Measurements from ENCODE around the gene TTC27. TPM values are rescaled to one million over a fixed set of nuclear protein-coding genes. Genes with fewer than 3 reads are reported as not detected.
"Not testable (repeated sequence)": the region's sequence is repeated elsewhere in the genome, so short reads cannot be mapped to it uniquely, and the experiment has no call there.

The TTC27 gene
- total and polyA plus RNA-seq, 4 donors: 11.8 to 20.3 (median 15.7) TPM

DNA sequence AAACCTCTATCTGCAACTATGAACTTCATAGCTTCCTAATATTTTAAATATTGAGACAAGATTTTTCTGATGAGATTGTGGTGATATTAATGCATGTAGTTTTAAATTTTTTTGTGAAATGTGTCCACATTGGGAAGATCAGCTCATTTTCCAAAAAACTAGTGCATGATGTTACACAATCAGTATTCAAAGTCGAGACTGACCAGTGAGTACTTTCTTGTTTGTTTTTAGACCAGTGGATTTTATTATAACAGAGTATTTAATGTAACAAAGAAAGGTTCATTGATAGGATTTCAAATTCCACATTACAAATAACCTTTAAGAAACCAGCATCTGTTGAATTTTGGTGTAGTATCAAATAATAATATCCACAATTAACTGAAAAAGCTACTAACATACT, 99.3 kb downstream of the TTC27 start:
- Histone ChIP-seq H3K9me3 (ENCODE audit: control insufficient read depth, insufficient read depth, low read length) (no peaks in the 10 kb centered on the region), H3K27ac (ENCODE audit: low read depth, low read length) (no peak overlapping the region), H3K36me3 (ENCODE audit: control insufficient read depth, insufficient read depth, low read length) (no peaks in the 10 kb centered on the region), H3K4me3 (ENCODE audit: low read depth, low read length) (no peak overlapping the region), H3K27me3 (ENCODE audit: control insufficient read depth, insufficient read depth, low read length) (no peaks in the 10 kb centered on the region), H3K4me1 (ENCODE audit: control insufficient read depth, insufficient read depth, low read length) (no peaks in the 10 kb centered on the region)
- DNase-seq (ENCODE audit: low read depth in 4 of 6, low spot score in 6 of 6): no peak
- no CpG with 5 or more reads among the region's 1 CpG for WGBS (ENCODE audit: insufficient coverage)

DNA sequence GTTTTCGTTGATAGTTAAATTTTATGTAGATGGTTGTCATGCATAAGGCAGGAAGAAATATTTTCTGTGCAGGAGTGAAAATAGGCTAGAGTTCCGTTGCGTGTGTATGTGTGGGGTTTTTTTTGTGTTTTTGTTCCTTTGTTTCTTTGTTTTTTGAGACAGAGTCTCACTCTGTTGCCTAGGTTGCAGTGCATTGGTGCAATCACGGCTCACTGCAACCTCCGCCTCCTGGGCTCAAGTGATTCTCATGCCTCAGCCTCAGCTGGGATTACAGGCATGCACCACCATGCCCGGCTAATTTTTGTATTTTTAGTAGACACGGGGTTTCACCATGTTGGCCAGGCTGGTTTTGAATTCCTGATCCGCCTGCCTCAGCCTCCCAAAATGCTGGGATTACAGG, 103.1 kb downstream of the TTC27 start:
- not testable (repeated sequence) for DNase-seq (ENCODE audit: low read depth in 4 of 6, low spot score in 6 of 6); H3K4me1 ChIP-seq (ENCODE audit: control insufficient read depth, insufficient read depth, low read length); H3K4me3 ChIP-seq (ENCODE audit: low read depth, low read length); H3K27ac ChIP-seq (ENCODE audit: low read depth, low read length); H3K9me3 ChIP-seq (ENCODE audit: control insufficient read depth, insufficient read depth, low read length); H3K36me3 ChIP-seq (ENCODE audit: control insufficient read depth, insufficient read depth, low read length); H3K27me3 ChIP-seq (ENCODE audit: control insufficient read depth, insufficient read depth, low read length)
- 71% methylated on average over 8 of the region's 8 CpGs for WGBS (ENCODE audit: insufficient coverage)

DNA sequence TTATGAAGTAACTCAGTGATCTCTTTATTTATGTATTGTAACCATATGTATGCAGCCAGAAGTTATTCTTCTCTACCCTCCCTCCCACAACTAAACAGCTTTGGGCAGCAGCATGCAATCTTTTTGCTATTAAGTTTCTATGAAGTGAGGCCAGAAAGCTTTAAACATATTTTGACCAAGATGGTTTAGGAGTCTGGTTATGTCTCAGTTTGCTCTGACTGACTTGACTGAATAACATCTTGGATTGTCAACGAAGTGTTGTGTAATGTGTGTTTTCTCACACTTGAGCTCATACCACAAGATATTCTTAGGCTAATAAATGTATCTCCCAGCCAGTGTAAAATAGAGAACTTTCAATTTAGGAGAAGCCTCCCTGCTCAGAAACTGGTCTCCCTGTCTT, 104.3 kb downstream of the TTC27 start:
- DNase-seq (ENCODE audit: low read depth in 4 of 6, low spot score in 6 of 6): no peak
- H3K27ac ChIP-seq (ENCODE audit: low read depth, low read length): no peak overlapping the region
- no peaks in the 10 kb centered on the region for H3K4me1 ChIP-seq (ENCODE audit: control insufficient read depth, insufficient read depth, low read length)
- H3K4me3 ChIP-seq (ENCODE audit: low read depth, low read length): no peak overlapping the region
- WGBS (ENCODE audit: insufficient coverage): no CpG with 5 or more reads among the region's 1 CpG
- H3K27me3 ChIP-seq (ENCODE audit: control insufficient read depth, insufficient read depth, low read length): no peaks in the 10 kb centered on the region
- no peaks in the 10 kb centered on the region for H3K36me3 ChIP-seq (ENCODE audit: control insufficient read depth, insufficient read depth, low read length)
- H3K9me3 ChIP-seq (ENCODE audit: control insufficient read depth, insufficient read depth, low read length): no peaks in the 10 kb centered on the region

DNA sequence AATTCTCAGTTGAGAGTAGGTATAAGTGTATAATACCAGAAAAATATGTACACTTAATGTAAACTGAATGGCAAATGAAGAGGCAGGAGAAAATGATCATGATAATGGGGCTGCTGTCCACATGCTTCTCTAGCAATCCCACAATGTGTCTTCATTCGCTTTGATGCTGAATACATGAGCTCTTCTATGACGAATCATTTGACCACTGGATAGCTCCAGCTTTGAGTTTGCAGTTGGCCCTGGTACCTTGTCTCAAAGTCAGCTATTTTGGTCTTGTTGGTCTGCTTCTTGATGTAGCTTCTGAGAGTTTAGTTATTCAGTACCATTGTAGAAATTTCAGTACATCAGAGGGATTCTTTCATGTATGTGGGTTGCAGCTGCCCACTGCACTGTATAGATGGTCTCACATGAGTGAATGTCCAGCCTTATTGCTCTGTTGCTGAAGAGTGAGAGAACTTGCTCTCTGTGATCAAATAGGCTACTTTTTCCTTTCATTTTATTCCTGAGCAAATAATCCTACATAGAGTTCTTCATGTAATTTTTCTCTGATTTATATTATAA, 105.1 kb downstream of the TTC27 start:
- Histone ChIP-seq H3K27me3 (ENCODE audit: control insufficient read depth, insufficient read depth, low read length) (no peaks in the 10 kb centered on the region), H3K4me1 (ENCODE audit: control insufficient read depth, insufficient read depth, low read length) (no peaks in the 10 kb centered on the region), H3K27ac (ENCODE audit: low read depth, low read length) (no peak overlapping the region), H3K36me3 (ENCODE audit: control insufficient read depth, insufficient read depth, low read length) (no peaks in the 10 kb centered on the region), H3K4me3 (ENCODE audit: low read depth, low read length) (no peak overlapping the region), H3K9me3 (ENCODE audit: control insufficient read depth, insufficient read depth, low read length) (no peaks in the 10 kb centered on the region)
- no peak for DNase-seq (ENCODE audit: low read depth in 4 of 6, low spot score in 6 of 6)
- WGBS (ENCODE audit: insufficient coverage): 100% methylated on average over 2 of the region's 2 CpGs

DNA sequence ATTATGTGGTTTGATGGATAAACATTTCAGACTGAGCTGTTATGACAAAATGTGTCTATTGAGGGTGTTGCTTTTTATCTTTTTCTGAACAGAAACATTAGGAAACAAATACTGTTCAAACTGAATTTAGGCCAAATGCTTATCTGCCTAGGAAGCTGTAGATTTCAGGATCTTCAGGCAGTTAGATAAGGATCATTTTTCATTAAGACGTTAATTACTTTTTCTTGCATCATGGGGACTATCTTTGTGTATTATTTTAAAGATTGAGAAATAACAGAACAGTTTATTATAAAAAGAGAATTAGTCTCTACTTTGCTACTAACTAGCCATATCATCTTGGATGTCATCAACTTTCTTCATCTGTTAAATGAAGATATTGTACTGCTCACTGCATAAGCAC, 107.5 kb downstream of the TTC27 start:
- DNase-seq (ENCODE audit: low read depth in 4 of 6, low spot score in 6 of 6): peak in 1 of 6 donors; percentile 11
- no CpG with 5 or more reads among the region's 1 CpG for WGBS (ENCODE audit: insufficient coverage)
- Histone ChIP-seq H3K4me3 (ENCODE audit: low read depth, low read length) (no peak overlapping the region), H3K27ac (ENCODE audit: low read depth, low read length) (no peak overlapping the region), H3K36me3 (ENCODE audit: control insufficient read depth, insufficient read depth, low read length) (no peaks in the 10 kb centered on the region), H3K4me1 (ENCODE audit: control insufficient read depth, insufficient read depth, low read length) (no peaks in the 10 kb centered on the region), H3K9me3 (ENCODE audit: control insufficient read depth, insufficient read depth, low read length) (no peaks in the 10 kb centered on the region), H3K27me3 (ENCODE audit: control insufficient read depth, insufficient read depth, low read length) (no peaks in the 10 kb centered on the region)

DNA sequence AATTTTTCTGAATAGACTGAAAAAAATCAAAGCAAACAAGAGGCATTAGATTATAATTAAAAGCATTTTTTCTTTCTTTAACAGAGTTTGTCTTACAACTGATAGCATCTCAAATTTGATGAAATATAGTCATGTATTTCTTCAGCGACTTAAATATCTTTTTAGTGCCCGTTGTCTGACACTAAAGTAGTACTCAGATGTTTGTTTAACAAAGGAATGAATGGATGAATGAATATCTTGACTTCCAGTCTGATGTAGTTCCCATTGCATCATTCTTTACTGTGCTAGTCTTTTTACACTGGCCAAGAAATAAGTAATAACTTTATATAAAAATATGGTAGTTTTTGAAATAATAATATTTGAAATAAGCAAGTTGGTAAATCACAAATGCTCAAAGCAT, 111.1 kb downstream of the TTC27 start:
- WGBS (ENCODE audit: insufficient coverage): no CpG with 5 or more reads among the region's 2 CpGs

DNA sequence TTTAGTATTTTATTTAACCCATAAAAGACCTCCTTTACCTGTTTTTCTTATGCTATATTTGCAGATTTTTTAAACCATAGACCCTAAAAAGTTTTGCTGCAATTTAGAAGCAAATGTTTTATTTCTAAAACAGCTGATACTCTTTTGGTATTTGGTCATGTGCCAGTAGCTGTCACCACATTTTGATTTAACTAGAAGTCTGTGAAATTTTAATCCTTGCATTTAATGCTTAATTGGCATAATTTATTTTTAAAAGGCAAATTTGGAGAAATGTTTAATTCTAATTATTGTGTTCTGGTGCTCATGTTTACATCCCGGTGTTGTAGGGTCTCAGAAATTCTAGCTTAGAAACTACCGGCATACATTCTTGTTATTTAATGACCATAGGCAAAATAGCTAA, 111.8 kb downstream of the TTC27 start:
- Histone ChIP-seq H3K4me3 (ENCODE audit: low read depth, low read length) (no peak overlapping the region), H3K36me3 (ENCODE audit: control insufficient read depth, insufficient read depth, low read length) (no peaks in the 10 kb centered on the region), H3K4me1 (ENCODE audit: control insufficient read depth, insufficient read depth, low read length) (no peaks in the 10 kb centered on the region), H3K27ac (ENCODE audit: low read depth, low read length) (no peak overlapping the region), H3K27me3 (ENCODE audit: control insufficient read depth, insufficient read depth, low read length) (no peaks in the 10 kb centered on the region), H3K9me3 (ENCODE audit: control insufficient read depth, insufficient read depth, low read length) (no peaks in the 10 kb centered on the region)
- DNase-seq (ENCODE audit: low read depth in 4 of 6, low spot score in 6 of 6): peak in 1 of 6 donors; percentile 53
- WGBS (ENCODE audit: insufficient coverage): no CpG with 5 or more reads among the region's 2 CpGs

More for the DNA sequence above, 111.1 kb downstream of the TTC27 start:
- DNase-seq (ENCODE audit: low read depth in 4 of 6, low spot score in 6 of 6): no peak
- no peak overlapping the region for H3K27ac ChIP-seq (ENCODE audit: low read depth, low read length)
- no peaks in the 10 kb centered on the region for H3K27me3 ChIP-seq (ENCODE audit: control insufficient read depth, insufficient read depth, low read length)
- no peaks in the 10 kb centered on the region for H3K9me3 ChIP-seq (ENCODE audit: control insufficient read depth, insufficient read depth, low read length)
- H3K4me1 ChIP-seq (ENCODE audit: control insufficient read depth, insufficient read depth, low read length): no peaks in the 10 kb centered on the region
- no peak overlapping the region for H3K4me3 ChIP-seq (ENCODE audit: low read depth, low read length)
- H3K36me3 ChIP-seq (ENCODE audit: control insufficient read depth, insufficient read depth, low read length): no peaks in the 10 kb centered on the region

DNA sequence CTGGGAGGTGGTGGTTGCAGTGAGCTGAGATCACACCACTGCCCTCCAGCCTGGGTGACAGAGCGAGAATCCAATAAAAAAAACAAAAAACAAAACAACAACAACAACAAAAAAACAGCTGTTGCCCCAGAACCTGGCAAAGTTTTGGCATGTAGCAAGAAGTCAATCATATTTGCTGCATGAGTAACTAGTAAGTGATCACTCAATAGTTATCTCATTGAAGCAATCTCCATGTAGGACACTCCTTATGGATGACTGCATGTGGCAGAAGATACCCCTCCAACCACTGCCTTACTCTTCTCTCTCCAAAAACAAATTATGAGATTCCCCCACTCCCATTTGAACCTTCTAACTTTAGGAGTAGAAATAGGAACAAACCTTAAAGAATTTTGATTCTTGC, 113.7 kb downstream of the TTC27 start:
- Histone ChIP-seq H3K27ac (ENCODE audit: low read depth, low read length) (no peak overlapping the region), H3K27me3 (ENCODE audit: control insufficient read depth, insufficient read depth, low read length) (no peaks in the 10 kb centered on the region), H3K4me3 (ENCODE audit: low read depth, low read length) (no peak overlapping the region), H3K36me3 (ENCODE audit: control insufficient read depth, insufficient read depth, low read length) (no peaks in the 10 kb centered on the region), H3K4me1 (ENCODE audit: control insufficient read depth, insufficient read depth, low read length) (no peaks in the 10 kb centered on the region), H3K9me3 (ENCODE audit: control insufficient read depth, insufficient read depth, low read length) (no peaks in the 10 kb centered on the region)
- WGBS (ENCODE audit: insufficient coverage): no CpG with 5 or more reads among the region's 1 CpG
- no peak for DNase-seq (ENCODE audit: low read depth in 4 of 6, low spot score in 6 of 6)

DNA sequence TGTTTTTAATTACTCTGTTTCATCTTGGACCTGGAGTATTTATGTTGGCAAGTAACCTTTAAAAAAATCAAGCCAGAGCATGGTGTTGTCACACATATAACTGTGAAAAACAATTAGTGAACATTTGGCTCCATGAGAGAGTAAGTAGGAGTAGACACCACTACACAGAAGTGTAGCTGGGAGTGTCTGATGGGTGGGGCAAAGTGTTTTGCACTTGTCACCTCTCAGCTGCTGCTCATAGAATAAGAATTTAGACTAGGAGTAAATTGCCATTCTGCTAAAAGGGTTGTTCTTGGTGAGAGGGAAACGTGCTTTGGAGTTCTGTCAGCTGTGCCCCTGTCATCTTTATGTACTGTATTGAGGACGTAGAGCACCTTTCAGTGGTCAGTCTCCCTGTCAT, 114.5 kb downstream of the TTC27 start:
- H3K36me3 ChIP-seq (ENCODE audit: control insufficient read depth, insufficient read depth, low read length): no peaks in the 10 kb centered on the region
- peak in 1 of 6 donors; percentile 54 for DNase-seq (ENCODE audit: low read depth in 4 of 6, low spot score in 6 of 6)
- WGBS (ENCODE audit: insufficient coverage): no CpG with 5 or more reads among the region's 2 CpGs

DNA sequence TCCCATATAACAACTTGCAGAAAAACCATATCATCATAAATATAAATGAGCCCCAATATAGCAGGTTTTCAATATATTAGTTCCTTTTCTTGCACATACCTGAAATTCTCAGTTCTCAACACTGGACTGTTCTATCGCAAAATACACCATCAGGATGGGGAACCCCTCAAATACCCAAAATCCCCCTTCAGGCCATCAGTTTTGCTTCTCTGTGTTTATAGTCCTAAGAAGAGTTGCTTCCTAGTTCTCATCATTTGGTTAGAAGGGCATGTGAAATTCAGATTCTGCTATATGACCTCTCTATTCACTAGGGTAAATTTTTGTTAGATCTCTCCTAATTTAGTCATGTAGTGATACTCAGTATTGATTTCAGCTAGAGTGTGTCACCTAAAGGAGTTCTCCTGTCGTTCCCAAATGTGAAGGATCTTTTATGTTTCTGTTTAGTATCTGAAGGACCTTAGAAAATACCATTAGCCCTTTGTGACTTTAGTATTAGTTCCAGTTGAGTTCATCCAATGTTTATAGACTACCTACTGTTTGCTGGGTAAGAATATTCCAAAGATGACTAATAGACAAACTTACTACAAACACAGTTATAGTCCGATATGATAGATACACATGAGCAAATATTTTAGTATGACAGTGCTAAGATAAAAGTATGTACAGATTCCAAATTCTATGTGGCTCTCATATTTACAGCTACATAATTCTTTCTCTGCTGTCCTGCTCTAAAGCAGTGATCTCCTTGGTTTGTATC, 115.8 kb downstream of the TTC27 start:
- DNase-seq (ENCODE audit: low read depth in 4 of 6, low spot score in 6 of 6): no peak
- peaks cover 2% of the 10 kb centered on the region for H3K36me3 ChIP-seq (ENCODE audit: control insufficient read depth, insufficient read depth, low read length)
- no peaks in the 10 kb centered on the region for H3K4me1 ChIP-seq (ENCODE audit: control insufficient read depth, insufficient read depth, low read length)
- no peaks in the 10 kb centered on the region for H3K27me3 ChIP-seq (ENCODE audit: control insufficient read depth, insufficient read depth, low read length)
- no peak overlapping the region for H3K4me3 ChIP-seq (ENCODE audit: low read depth, low read length)
- H3K27ac ChIP-seq (ENCODE audit: low read depth, low read length): no peak overlapping the region
- no CpG with 5 or more reads among the region's 3 CpGs for WGBS (ENCODE audit: insufficient coverage)
- H3K9me3 ChIP-seq (ENCODE audit: control insufficient read depth, insufficient read depth, low read length): no peaks in the 10 kb centered on the region

More for the DNA sequence above, 114.5 kb downstream of the TTC27 start:
- no peak overlapping the region for H3K4me3 ChIP-seq (ENCODE audit: low read depth, low read length)
- H3K27me3 ChIP-seq (ENCODE audit: control insufficient read depth, insufficient read depth, low read length): no peaks in the 10 kb centered on the region
- H3K4me1 ChIP-seq (ENCODE audit: control insufficient read depth, insufficient read depth, low read length): no peaks in the 10 kb centered on the region
- no peaks in the 10 kb centered on the region for H3K9me3 ChIP-seq (ENCODE audit: control insufficient read depth, insufficient read depth, low read length)
- no peak overlapping the region for H3K27ac ChIP-seq (ENCODE audit: low read depth, low read length)
